ENCODE measurements around the gene PNKD.

DNA sequence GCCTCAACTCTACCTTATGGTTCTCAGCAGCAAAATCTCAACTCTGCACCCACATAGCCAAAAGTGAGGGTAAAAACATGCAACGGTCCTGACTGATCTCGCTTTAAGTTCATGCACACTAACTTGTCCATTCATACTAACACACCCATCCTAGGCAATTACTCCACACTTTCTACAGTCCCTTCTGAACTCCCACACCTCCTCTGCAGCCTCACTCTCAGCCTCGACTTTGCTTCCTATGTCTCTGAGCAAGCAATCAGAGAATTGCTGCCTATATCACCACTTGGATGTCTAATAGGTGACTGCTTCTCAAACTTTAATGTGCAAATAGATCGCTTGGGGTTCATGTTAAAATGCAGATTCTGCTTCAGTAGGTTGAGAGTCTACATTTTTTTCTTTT is 29.8 kb downstream of the PNKD start:
- TF ChIP-seq, protein P1, sequence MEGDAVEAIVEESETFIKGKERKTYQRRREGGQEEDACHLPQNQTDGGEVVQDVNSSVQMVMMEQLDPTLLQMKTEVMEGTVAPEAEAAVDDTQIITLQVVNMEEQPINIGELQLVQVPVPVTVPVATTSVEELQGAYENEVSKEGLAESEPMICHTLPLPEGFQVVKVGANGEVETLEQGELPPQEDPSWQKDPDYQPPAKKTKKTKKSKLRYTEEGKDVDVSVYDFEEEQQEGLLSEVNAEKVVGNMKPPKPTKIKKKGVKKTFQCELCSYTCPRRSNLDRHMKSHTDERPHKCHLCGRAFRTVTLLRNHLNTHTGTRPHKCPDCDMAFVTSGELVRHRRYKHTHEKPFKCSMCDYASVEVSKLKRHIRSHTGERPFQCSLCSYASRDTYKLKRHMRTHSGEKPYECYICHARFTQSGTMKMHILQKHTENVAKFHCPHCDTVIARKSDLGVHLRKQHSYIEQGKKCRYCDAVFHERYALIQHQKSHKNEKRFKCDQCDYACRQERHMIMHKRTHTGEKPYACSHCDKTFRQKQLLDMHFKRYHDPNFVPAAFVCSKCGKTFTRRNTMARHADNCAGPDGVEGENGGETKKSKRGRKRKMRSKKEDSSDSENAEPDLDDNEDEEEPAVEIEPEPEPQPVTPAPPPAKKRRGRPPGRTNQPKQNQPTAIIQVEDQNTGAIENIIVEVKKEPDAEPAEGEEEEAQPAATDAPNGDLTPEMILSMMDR (IDR thresholded peaks at IDR 0.05; ENCODE audit: poor library complexity): no peak
- no peak for TF ChIP-seq EZH2phosphoT487 (IDR thresholded peaks at IDR 0.05; ENCODE audit: low read depth, severe bottlenecking, unreplicated experiment)

Measured in hepatocyte (in vitro differentiated cells).